Nephron progenitor cell (in vitro differentiated cells): ENCODE data around the gene MAP2K2.

ENCODE experiments used
- DNase-seq: peaks from one replicate; pipeline ENCODE4 v3.0.0; 2021
- H3K27ac Mint-ChIP-seq: 2 replicates; pipeline ENCODE4 v1.8.0; 2021; ENCODE audit warnings: mild to moderate bottlenecking, moderate library complexity, mixed read lengths
- H3K27me3 Mint-ChIP-seq: 2 replicates; pipeline ENCODE4 v1.8.0; 2021; ENCODE audit warnings: mild to moderate bottlenecking, low read depth, mixed read lengths; ENCODE audit not compliant: poor library complexity
- H3K36me3 Mint-ChIP-seq: 2 replicates; pipeline ENCODE4 v1.8.0; 2021; ENCODE audit warnings: low read depth, mixed read lengths
- H3K4me1 Mint-ChIP-seq: 2 replicates; pipeline ENCODE4 v1.8.0; 2021; ENCODE audit warnings: mixed read lengths
- H3K4me3 Mint-ChIP-seq: 2 replicates; pipeline ENCODE4 v1.8.0; 2021; ENCODE audit warnings: mild to moderate bottlenecking, moderate library complexity, mixed read lengths
- H3K9me3 Mint-ChIP-seq: 2 replicates; pipeline ENCODE4 v1.8.0; 2021; ENCODE audit warnings: mild to moderate bottlenecking, moderate library complexity, mixed read lengths
- TF ChIP-seq, protein P1 (sequence below): fragments of 200-600 bp; sonication (generic); IDR thresholded peaks from 2 replicates; pipeline ENCODE4 v1.5.0; 2021; ENCODE audit warnings: antibody characterized with exemption

Gene MAP2K2

DNA sequence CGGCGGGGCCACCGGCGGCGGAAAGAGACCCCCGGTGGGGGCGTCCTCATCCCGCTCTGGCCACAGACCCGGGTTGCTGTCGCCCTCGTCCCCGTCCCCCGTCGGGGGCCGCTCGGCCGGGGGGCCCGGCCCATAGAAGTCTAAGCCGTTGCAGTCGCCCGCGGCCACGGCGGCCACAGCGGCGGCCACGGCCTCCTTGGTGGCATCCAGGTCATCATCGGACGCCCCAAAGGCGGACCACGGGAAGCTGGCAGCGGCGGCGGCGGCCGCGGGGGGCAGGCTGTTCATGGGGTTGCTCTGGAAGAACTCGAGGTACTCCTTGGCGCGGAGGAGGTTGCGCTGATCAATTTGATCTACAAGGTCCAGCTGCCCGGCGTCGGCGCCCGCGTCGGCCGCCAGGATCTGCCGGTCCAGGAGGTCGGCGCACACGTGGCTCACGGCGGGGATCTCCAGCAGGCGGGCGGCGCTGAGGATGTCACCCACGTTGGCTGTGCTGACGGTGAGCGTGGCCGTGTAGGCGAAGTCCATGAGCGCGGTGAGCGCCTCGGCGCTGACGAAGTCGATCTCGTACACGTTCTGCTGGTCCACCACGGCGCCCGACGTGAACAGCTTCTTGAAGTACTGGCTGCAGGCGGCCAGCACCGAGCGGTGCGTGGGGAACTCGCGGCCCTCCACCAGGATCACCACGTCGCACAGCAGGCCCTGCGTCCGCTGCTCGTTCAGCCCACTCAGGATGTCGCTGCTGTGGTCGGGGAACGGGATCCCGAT is 69.3 kb downstream of the MAP2K2 start:
- H3K27me3 Mint-ChIP-seq: no peaks in the 10 kb centered on the region
- no peak overlapping the region for H3K4me3 Mint-ChIP-seq
- DNase-seq: no peak
- H3K27ac Mint-ChIP-seq: no peak overlapping the region
- TF ChIP-seq, protein P1, sequence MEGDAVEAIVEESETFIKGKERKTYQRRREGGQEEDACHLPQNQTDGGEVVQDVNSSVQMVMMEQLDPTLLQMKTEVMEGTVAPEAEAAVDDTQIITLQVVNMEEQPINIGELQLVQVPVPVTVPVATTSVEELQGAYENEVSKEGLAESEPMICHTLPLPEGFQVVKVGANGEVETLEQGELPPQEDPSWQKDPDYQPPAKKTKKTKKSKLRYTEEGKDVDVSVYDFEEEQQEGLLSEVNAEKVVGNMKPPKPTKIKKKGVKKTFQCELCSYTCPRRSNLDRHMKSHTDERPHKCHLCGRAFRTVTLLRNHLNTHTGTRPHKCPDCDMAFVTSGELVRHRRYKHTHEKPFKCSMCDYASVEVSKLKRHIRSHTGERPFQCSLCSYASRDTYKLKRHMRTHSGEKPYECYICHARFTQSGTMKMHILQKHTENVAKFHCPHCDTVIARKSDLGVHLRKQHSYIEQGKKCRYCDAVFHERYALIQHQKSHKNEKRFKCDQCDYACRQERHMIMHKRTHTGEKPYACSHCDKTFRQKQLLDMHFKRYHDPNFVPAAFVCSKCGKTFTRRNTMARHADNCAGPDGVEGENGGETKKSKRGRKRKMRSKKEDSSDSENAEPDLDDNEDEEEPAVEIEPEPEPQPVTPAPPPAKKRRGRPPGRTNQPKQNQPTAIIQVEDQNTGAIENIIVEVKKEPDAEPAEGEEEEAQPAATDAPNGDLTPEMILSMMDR: no peak
- peaks cover 59% of the 10 kb centered on the region for H3K36me3 Mint-ChIP-seq
- H3K9me3 Mint-ChIP-seq: no peaks in the 10 kb centered on the region
- H3K4me1 Mint-ChIP-seq: peaks cover 12% of the 10 kb centered on the region

DNA sequence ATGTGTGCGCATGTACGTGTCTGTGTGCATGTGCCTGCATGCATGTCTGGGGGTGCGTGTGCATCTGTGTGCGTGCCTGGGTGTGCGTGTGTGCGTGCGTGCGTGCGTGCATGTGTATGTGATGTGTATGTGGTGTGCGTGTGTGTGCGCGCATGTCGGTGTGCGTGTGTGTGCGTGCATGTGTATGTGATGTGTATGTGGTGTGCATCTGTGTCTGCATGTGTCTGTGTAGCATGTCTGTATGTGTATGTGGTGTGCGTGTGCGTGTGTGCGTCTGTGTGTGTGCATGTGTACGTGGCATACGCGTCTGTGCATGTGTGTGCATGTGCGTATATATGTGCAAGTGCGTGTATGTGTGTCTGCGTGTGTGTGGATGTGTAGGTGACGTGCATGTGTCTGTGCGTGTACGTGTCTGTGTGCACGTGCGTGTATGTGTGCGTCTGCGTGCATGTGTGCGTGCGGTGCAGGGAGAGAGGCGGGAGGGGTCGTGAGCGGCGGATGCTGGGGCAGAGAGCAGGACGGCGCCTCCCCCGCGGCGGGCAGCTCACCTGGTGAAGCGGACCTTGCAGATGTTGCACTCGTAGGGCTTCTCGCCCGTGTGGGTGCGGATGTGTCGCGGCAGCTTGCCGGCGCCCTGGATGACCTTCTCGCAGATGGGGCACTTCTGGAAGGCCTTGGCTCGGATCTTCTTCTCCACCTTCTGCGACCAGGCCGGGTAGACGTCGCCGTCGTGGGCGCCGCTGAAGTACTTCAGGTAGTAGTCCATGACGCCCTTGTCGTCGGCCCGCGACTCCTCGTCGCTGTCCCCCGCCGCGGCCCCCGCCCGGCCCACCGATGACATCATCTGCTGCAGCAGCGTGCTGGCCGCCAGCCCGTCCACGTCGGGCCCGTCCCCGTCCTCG is 70.2 kb downstream of the MAP2K2 start:
- H3K9me3 Mint-ChIP-seq: no peaks in the 10 kb centered on the region
- no peaks in the 10 kb centered on the region for H3K27me3 Mint-ChIP-seq
- peaks cover 61% of the 10 kb centered on the region for H3K36me3 Mint-ChIP-seq
- peak overlapping the region; percentile 34 for H3K27ac Mint-ChIP-seq
- TF ChIP-seq, protein P1: no peak
- DNase-seq: no peak
- H3K4me3 Mint-ChIP-seq: no peak overlapping the region
- H3K4me1 Mint-ChIP-seq: peaks cover 12% of the 10 kb centered on the region

DNA sequence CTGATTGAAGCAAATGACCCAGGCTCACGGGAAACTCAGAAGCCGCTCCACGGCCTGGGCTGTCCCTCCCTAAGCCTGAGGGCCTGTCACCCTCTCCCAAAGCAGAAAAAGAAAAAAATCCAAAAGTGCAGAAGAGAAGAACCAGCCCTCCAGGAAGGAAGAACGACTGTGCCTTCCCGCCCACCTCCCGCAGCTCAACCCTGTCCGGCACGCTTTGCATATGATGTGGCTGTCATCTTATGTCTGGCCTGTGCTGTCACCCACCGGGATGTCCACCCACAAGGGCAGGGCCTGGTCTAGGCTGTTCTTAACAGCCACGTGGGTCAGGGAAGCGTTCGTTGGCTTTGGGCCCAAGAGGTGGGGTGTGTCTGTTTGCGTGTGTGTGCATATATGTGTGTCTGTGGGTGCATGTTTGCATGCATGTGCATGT is 70.9 kb downstream of the MAP2K2 start:
- Mint-ChIP-seq H3K9me3 (no peaks in the 10 kb centered on the region), H3K4me3 (no peak overlapping the region), H3K27me3 (no peaks in the 10 kb centered on the region), H3K27ac (peak overlapping the region; percentile 34), H3K36me3 (peaks cover 61% of the 10 kb centered on the region), H3K4me1 (peaks cover 12% of the 10 kb centered on the region)
- TF ChIP-seq, protein P1: no peak
- no peak for DNase-seq

DNA sequence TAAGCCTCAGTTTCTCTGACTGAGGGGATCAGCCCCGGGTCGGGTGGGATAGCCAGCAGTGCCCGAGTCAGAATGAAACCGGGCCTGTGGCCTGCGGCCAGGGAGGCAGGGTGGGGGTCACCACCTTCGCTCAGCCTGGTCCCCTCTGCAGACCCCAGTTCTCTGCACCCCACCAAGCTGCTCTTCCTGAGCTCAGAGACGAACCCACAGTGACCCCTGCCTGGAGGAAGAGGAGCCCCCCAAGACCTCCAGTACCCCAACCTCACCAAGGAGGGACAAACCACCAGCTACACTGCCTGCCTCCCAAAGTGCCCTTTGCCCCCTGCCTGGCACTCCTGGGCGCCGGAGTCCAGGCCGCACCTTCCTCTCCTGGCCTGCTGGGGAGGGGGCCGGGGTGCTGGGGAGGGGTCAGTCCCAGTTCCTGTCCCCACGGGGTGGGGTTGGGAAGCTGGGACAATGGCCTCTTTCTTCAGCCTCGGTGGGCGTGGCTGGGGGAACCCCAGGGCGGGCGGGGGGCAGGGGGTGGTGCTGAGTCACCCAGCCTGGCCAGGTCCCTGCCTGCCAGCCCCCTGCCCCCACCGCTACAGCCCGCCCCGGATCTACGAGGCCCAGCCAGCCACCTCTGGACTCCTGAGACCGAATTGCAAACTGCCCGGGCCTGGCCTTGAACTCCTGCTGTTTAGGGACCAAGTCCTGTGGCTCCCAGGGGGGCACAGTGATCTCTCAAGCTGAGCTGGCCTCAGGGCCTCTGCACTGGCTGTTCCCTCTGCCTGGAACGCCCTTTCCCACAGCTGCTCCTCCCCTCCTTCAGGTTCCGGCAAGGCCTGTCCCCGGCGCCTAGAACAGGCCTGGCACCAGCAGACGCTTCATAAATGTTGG is 71.6 kb downstream of the MAP2K2 start:
- DNase-seq: no peak
- TF ChIP-seq, protein P1: no peak
- H3K27ac Mint-ChIP-seq: peak overlapping the region; percentile 34

DNA sequence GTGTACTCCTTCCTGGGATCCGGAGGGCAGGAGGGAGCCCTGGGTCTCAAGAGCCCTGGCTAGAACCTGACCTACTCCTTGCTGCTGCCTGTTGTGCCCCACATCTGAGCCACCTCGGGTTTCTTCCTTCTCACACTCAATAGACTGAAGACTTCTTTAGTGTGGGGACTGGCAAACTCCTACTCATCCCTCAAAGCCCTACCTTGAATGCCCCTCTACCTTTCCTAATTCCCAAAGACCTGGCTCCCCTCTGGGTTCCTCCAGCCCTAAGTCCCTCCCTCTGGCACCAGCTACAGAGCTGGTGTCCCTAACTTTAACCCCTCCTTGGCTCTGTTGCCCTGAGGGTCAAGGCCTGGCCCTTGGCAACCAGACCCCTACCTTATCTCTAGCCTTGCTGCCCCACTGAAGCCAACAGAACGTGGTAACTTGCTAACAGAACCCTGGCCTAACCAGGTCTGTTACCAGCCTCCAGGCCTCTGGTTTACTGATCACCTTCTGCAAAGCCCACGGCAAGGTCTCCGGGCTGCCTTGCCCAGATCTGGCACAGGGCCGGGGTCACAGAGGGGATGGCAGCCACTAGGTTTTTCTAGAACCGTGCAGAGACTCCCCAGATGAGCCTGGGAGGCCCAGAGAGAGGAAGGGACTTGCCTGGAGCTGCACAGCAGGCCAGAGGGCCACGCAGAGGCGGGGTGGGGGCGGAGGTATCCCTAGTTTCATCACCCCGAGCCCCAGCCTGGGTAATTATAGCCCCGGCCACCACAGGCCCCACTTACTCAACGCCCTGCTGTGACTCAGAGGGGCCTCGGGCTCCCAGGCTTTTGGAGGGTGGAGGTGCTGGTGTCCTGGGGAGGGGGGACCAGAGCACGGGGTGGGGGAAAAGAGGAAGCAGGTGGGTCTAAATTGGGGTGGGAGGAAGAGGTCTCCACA is 72.5 kb downstream of the MAP2K2 start:
- TF ChIP-seq, protein P1: no peak
- Mint-ChIP-seq H3K36me3 (peaks cover 49% of the 10 kb centered on the region), H3K27me3 (no peaks in the 10 kb centered on the region), H3K4me1 (peaks cover 14% of the 10 kb centered on the region), H3K4me3 (no peak overlapping the region), H3K9me3 (no peaks in the 10 kb centered on the region), H3K27ac (peak overlapping the region; percentile 68)
- DNase-seq: no peak

More for the DNA sequence above, 71.6 kb downstream of the MAP2K2 start:
- peaks cover 55% of the 10 kb centered on the region for H3K36me3 Mint-ChIP-seq
- no peak overlapping the region for H3K4me3 Mint-ChIP-seq
- H3K27me3 Mint-ChIP-seq: no peaks in the 10 kb centered on the region
- H3K4me1 Mint-ChIP-seq: peaks cover 12% of the 10 kb centered on the region
- H3K9me3 Mint-ChIP-seq: no peaks in the 10 kb centered on the region
